ENCODE data around the gene WDR70.
"Not testable (repeated sequence)": the region's sequence is repeated elsewhere in the genome, so short reads cannot be mapped to it uniquely, and the experiment has no call there.

The WDR70 gene

DNA sequence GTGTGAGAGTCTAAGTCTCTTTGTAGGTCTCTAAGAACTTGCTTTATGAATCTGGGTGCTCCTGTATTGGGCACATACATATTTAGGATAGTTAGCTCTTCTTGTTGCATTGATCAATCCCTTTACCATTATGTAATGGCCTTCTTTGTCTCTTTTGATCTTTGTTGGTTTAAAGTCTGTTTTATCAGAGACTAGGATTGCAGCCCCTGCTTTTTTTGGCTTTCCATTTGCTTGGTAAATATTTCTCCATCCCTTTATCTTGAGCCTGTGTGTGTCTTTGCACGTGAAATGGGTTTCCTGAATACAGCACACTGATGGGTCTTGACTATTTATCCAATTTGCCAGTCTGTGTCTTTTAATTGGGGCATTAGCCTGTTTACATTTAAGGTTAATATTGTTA lies 275.4 kb downstream of the WDR70 start:
- not testable (repeated sequence) for DNase-seq

DNA sequence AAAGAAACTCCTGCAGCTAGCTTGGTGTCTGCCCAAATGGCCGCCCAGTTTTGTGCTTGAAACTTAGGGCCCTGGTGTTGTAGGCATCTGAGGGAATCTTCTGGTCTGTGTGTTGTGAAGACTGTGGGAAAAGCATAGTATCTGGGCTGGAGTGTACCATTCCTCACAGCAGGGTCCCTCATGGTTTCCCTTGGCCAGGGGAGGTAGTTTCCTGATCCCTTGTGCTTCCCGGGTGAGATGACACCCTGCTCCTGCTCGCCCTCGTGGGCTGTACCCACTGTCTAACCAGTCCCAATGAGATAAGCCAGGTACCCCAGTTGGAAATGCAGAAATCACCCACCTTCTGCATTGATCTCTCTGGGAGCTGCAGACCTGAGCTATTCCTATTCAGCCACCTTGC lies 277.9 kb downstream of the WDR70 start:
- no peak for DNase-seq

DNA sequence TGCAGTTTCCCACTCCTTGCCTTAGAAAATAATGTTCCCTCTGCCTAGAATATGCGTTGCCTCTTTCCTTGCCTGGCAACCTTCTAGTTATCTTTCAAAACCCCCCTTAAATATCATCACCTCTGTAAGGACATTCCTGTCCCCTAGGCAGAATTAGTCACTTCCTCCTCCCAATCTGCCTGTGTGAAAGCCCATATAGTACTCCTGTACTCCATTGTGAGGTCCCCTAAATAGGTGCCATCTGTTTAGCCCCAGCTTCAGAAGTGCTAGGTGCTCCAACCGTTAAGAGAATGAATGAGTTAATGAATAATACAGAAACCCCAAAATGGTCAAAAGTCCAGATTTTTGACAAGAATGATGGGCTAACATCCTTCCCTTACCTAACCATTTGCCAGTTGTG lies 279.3 kb downstream of the WDR70 start:
- DNase-seq: no peak

- no peak for DNase-seq
Observed at GRCh38 chr5:37660319-37660718, 281.2 kb downstream of the WDR70 start.

DNA sequence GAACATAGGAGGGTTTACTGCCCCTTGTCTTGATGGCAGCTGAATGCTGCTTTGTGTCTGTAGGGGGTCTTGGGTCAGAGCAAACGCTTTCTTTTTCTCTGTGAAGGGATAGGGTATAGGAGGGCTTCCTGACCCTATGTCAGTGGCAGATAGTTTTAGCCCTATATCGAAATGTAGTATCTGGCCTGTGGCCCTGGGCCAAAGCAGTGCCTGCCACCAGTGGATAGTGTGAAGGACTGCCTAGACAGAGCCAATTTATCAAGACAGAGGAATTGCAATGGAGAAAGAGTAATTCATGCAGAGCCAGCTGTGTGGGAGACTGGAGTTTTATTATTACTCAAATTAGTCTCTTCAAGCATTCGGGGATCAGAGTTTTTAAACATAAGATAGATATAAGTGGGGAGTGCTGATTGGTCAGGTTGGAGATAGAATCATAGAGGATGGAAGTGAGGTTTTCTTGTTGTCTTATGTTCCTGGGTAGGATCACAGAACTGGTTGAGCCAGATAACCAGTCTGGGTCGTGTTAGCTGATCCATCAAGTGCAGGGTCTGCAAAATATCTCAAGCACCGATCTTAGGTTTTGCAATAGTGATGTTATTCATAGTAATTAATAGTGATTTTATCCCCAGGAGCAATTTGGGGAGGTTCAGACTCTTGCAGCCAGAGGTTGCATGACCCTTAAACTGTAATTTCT lies 282.3 kb downstream of the WDR70 start:
- no peak for DNase-seq

DNA sequence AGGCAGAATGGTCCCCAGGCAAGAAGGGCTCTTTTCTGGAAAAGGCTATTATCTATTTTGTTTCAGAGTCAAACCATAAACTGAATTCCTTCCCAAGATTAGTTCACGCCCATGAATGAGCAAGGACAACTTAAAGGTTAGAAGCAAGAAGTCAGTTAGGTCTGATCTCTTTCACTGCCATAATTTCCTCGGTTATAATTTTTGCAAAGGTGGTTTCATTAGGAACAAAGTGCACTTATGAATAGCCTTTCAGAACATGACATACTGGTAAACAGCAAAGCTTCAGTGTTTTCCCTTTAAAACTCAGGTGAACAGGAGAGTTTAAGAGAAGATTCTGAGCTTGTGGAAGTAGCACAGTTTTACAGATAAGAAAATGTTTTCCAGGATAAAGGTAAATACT lies 282.8 kb downstream of the WDR70 start:
- DNase-seq: no peak

- no peak for DNase-seq
Observed at GRCh38 chr5:37662362-37662761, 283.2 kb downstream of the WDR70 start.

- no peak for DNase-seq
Observed at GRCh38 chr5:37662789-37663485, 283.8 kb downstream of the WDR70 start.

DNA sequence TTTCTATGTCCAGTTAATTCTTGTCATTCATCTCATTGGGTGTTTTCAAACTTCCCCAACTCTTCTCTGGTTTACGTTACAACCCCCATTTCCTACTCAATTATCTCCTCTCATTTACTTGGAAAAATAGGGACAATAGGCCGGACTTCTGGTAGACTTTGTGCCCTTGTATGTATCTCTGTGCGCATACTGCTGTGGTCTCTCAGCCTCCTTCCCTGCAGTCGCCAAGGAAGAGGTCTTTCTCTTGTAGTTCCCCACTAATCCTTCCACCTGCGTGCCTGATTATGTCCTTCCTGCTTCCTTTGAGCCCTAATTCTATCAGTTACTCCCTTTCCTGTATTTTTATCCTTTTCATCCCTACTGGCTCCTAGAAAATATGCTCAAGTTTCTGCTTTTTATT lies 284.4 kb downstream of the WDR70 start:
- DNase-seq: no peak

DNA sequence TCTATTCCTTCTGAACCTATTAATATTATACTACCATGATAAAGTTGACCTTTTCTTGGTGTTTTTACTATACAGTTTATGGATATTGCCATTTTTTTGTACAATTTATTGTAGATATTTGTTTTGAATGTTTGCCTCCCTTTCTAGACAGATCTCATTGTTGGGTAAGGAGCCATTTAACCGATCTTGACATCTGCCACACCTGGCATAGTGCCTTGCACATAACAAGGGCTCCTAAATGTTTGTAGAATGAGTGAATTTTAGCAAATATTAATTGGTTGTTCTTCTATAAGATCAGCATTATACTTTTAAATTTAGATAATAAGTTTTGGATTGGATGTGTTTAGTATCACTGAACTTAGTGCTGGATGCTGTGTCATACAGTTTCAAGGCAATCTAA lies 285.4 kb downstream of the WDR70 start:
- DNase-seq: no peak

- no peak for DNase-seq
Observed at GRCh38 chr5:37665272-37665671, 286.2 kb downstream of the WDR70 start.

- no peak for DNase-seq
Observed at GRCh38 chr5:37665889-37666288, 286.8 kb downstream of the WDR70 start.

- no peak for DNase-seq
Observed at GRCh38 chr5:37667430-37667829, 288.3 kb downstream of the WDR70 start.

DNA sequence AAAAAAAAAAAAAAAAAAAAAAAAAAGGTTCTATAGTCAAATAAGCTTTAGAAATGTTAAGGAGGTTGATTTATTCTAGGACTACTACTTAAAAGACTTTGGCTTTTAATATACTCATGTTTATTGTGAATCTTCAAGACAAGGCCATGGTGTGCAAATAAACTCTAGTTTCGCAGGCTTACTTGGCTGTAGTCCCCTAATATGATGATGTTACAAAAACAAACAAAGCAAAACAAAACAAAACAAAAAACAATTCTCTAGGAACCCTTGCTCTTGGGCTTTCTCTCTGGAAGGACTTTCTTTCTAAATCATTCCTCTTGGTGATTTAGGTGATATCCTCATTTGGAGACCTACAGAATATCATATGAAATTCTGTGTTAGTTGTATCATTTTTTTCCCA lies 288.7 kb downstream of the WDR70 start:
- no peak for DNase-seq

GRCh38 chr5:37668524-37669047 lies 289.5 kb downstream of the WDR70 start:
- no peak for DNase-seq

DNA sequence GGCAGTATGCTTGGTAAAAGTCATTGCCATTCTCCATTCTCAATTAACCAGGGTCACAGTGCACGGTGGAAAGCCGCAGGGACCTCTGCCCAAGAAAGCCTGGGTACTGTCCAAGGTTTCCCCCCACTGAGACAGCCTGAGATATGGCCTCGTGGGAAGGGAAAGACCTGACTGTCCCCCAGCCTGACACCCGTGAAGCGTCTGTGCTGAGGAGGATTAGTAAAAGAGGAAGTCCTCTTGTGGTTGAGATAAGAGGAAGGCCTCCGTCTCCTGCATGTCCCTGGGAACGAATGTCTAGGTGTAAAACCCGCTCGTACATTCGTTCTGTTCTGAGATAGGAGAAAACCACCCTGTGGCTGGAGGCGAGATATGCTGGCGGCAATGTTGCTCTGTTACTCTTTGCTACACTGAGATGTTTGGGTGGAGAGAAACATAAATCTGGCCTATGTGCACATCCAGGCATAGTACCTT lies 293.0 kb downstream of the WDR70 start:
- not testable (repeated sequence) for DNase-seq

DNA sequence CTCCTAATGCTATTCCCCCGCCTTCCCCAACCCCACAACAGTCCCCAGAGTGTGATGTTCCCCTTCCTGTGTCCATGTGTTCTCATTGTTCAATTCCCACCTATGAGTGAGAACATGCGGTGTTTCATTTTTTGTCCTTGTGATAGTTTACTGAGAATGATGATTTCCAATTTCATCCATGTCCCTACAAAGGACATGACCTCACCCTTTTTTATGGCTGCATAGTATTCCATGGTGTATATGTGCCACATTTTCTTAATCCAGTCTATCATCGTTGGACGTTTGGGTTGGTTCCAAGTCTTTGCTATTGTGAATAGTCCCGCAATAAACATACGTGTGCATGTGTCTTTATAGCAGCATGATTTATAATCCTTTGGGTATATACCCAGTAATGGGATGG lies 295.2 kb downstream of the WDR70 start:
- DNase-seq: not testable (repeated sequence)

- DNase-seq: not testable (repeated sequence)
Observed at GRCh38 chr5:37679326-37679725, 300.2 kb downstream of the WDR70 start.

DNA sequence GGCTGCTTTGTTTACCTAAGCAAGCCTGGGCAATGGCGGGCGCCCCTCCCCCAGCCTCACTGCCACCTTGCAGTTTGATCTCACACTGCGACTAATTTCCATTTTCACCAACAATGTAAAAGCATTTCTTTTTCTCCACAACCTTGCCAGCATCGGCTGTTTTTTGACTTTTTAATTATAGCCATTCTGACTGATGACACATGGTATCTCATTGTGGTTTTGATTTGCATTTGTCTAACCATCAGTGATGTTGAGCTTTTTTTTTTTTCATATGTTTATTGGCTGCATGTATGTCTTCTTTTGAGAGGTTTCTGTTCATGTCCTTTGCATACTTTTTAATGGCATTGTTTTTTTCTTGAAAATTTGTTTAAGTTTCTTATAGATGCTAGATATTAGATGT lies 300.8 kb downstream of the WDR70 start:
- DNase-seq: not testable (repeated sequence)

- no peak for DNase-seq
Observed at GRCh38 chr5:37683072-37683471, 304.0 kb downstream of the WDR70 start.

- DNase-seq: no peak
Observed at GRCh38 chr5:37685211-37685610, 306.1 kb downstream of the WDR70 start.

- DNase-seq: no peak
Observed at GRCh38 chr5:37685816-37686215, 306.7 kb downstream of the WDR70 start.

DNA sequence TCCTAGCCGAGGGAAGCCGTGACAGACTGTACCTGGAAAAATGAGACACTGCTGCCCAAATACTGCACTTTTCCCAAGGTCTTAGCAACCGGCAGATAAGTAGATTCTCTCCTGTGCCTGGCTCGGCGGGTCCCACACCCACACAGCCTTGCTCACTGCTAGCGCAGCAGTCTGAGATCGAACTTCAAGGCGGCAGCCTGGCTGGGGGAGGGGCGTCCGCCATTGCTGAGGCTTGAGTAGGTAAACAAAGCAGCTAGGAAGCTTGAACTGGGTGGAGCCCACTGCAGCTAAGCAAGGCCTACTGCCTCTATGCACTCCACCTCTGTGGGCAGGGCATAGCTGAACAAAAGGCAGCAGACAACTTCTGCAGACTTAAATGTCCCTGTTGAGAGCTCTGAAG lies 309.8 kb downstream of the WDR70 start:
- DNase-seq: not testable (repeated sequence)

- not testable (repeated sequence) for DNase-seq
Observed at GRCh38 chr5:37694333-37694732, 315.2 kb downstream of the WDR70 start.

Data from stimulated activated CD4-positive, alpha-beta T cell treated with anti-CD3 and anti-CD28 coated beads, Interleukin-12 subunit alpha, Interleukin-12 subunit beta, amount 100 ng/mL, for 4 hours (primary cell).